NOMO-1 (cell line): ENCODE measurements around the gene ARHGEF4.
"Not testable (repeated sequence)": the region's sequence is repeated elsewhere in the genome, so short reads cannot be mapped to it uniquely, and the experiment has no call there.

Experiments used
- DNase-seq, 2 experiments: peaks; one replicate each; lab custom pipeline; 2025; ENCODE audit not compliant: unreplicated experiment in 2 of 2; lab: John Stamatoyannopoulos, UW

Gene ARHGEF4

DNA sequence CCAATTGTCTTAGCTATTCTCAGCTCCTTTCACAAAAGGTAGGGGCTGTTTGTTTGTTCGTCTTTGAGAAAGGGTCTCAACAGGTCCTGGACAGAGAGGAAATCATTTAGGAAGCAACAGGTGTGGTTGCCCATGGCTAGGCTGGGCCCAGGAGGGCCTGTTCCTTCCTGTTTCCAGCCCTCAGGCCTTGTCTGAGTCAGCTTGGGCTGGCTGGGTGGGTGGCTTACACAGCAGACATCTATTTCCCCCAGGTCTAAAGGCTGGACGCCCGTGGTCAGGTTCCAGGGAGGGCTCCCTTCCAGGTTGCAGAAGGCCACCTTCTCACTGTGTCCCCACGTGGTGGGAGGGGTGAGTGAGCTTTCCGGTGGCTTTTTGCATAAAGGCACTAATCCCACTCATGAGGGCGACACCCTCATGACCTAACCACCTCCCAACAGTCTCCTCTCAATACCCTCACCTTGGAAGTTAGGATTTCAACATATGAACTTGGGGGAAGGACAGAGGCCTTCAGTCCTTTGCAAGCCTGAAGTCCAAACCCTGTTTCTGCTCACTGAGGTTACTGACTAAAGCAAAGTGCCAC lies 45.5 kb downstream of the ARHGEF4 start:
- no peak for DNase-seq

DNA sequence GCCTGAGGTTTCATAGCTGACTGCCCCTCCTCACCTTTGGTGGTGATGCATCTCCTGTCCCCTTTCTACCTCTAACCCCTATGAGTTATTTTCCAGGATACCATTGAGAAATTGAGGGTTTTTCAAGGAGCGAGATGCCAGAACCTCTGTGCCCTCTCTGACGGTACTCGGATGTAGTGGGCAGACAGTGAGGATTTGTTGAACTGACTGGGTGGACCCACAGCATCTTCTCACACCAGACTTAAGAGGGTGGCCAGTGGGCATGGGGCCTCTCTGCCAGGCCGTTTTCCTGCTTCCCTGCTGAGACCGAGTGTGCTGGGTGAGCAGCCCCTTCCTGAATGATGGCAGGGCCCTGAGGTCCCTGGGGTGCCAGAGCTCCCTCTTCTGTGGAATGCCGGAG lies 46.3 kb downstream of the ARHGEF4 start:
- DNase-seq: no peak

DNA sequence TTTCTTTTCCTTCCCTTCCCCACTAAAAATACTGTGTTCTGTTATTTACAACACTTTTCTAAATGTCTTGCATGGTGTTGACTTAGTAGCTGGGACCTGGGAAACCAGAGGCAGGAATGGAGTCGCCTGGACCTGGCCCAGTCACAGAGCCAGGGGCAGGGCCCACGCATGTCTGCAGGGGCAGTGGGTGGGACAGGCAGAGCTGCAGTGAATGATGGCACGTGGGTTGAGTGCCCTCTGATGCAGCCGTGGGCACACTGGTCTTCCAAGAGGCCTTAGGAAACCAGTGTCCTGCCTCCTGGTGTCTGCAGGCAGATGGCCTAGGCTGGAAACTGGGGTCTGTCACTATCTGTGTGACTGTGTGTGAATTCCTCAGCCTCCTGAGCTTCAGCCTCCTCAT lies 46.8 kb downstream of the ARHGEF4 start:
- DNase-seq: no peak

DNA sequence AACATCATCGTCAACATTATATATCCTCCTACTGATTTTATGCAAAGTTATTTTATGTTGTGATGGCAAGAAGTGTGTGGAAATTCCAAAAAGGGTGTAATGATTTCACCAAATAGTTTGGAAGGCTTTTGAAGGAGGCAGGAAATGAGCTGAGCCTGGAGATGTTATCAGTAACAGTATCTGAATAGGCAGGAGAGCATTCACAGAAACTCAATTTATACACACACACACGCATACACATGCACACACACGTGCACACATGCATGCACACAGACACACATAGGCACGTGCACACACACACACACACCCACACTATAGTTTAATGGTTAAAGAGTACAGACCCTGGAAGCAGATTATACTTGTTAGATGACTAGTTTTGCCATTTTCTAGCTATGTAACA lies 47.3 kb downstream of the ARHGEF4 start:
- DNase-seq: no peak

DNA sequence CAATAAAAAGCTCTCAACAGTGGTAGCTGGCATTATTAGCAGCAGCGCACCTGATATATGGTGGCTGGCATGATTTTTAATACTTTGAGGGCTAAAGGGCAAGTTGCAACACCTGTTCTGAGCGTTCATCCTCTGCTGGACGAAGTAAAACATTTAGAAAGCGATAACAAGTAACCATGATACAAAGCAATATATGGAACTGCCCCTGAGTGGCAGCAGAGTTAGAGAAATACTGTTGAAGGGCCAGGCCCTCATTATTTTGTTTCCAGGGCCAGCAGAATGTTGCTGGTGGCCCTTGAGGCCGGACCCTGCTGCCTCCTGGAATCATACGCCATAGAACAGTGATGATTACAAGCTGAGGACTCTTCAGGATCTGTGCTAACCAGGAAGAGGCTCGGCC lies 47.8 kb downstream of the ARHGEF4 start:
- no peak for DNase-seq

DNA sequence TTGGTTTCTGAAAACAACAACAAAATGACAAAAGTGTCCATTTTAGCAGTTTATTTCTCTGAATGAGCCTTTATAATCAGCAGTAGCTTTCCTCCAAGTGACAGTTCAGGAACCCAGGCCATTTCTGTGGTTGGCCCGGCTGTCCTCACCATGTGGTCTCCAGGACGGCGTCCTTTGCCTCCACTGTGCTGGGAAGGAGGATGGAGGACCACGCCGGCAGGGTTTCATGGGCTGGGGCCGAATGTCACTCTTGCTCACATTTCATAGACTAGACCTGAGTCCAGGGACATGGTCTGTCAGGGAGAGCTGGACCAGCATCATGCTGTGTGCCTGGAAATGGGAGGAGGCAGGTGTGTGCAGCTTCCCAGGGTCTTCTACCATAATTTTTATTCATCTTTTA lies 50.9 kb downstream of the ARHGEF4 start:
- no peak for DNase-seq

DNA sequence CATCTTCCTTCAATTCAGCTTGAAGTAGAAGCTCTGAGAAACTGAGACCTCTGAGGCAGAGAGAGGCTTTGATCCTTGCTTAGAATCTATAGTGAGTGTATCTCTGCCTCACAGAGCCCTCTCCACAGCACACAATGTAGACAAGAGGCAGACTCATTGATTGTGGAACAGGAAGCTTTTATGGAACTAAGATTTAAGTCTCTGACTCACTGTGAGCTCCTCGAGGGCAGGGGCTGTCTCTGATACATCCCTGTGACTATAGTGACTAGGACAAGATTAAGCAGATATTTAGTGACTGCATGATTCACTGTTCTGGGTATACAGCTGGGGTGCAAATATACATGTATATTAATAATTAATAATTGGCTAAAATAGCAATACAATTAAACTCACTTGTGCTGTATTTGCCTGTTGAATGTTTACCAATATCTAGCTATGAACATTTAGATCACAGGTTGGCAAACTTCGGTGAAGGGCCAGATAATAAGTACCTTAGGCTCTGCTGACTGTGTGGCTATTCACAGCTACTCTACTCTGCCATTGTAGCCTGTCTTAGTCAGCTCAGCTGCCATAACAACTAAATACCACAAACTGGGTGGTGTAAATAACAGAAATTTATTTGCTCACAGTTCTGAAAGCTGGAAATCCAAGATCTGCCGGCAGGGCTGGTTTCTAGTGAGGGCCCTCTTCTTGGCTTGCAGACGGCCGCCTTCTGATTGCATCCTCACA lies 54.4 kb downstream of the ARHGEF4 start:
- DNase-seq: no peak

DNA sequence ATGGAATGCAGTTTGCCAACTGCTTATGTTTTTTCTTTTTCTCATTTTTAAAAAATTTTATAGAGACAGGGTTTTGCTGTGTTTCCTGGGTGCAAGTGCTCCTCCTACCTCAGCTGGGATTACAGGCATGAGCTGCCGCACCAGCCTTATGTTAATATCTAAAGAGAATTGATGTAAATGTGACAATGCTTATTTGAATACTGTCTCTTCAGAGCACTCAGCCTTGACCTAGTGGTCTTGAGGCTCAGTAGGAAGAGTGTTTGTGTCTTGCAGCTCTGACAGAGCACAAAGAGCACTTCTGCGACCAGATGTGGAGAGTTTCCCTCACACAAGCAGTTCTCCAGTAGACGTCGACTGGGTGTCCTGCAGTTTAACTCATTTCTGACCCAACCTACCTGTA lies 55.3 kb downstream of the ARHGEF4 start:
- no peak for DNase-seq

DNA sequence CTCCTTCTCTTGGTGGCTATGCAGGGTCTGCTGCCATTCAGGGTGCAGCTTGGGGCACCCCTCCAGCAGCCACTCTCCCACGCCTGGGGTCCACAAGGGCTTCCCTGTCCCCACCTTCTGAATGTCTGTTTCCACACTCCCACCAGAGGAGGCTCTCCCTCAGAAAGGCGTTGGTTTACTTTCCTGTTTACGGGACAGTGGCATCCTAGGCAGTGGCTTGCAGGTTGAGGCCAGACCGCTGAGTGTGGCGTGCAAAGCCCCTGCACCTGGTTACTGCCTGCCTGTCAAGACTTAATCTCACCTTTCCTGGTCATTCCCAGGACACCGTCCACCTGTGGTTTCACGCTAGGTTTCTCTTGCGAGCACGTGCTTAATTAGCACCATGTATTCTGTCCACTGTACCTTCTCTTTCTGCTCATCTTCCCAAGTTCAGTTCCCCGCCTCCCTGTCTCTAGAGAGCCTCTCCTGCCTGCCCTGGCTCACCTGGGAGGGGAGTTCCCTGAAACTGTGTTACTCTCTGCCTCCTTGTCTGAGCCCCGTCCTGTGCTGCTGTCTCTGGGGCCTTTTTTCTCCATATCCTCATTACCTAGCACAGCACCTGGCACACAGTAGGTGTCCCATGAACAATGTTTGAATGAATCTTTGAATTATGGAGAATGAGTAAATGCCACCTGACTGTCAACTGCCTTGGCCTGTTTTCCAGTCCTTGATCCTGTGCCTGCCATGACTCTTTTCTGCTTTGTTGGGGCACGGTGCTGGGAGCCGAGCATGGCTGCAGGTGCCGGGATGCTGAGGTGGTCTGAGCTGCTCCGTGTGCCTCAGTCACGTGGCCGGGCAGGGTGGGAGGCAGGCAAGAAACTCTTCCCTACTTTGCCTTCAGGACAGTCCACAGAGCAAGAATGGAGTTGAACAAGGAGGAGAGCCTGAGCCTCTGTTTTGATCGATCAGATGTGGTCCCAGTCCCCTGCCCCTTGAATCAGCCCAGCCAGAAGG lies 56.4 kb downstream of the ARHGEF4 start:
- DNase-seq: no peak

DNA sequence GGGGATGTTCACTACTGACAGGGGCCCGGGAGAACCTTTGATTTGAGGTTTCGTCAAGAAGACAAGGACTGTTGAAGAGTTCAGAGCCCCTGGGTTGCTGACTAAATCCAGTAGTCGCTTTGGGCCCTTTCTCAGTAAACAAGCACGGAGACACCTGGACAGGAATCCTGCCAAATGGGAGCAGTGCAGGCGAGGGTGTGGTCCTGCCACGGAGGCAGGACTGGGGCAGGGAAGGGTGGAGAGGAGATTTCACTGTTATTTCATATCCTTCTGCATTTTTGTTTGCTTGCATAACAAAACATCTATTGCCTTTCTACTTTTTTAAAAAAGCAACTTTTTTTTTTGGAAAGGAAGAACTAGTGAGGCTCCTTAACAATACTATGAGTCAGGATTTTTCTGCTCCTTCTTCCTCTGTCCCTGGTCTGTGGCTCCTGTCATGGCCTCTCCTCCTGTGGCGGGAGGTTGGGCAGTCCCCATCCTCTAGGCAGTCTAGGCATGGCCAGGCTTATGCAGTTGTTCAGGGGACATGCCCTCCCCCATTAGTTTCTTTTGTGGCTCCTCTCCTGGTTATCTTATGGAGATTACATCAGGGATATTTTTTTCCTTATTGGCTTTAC lies 57.7 kb downstream of the ARHGEF4 start:
- no peak for DNase-seq

DNA sequence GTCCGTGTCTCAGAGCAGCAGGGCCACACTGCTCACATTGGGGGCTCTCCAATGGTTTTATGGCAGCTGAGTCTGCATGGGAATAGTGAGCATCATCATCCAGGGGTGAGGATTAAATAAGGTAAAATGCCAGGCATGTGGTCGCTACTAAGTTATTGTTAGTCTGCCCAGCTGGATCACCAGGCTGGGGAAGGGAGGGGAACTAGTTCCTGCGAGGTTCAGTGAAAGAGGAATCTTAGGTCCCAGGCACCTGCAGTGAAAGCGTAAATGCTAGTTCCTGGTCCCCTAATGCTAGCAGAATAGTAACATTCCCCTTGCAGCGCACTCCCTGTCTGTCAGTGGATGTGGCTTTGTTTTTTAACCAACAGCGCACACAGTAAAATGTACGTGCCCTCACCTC lies 60.1 kb downstream of the ARHGEF4 start:
- DNase-seq: no peak

DNA sequence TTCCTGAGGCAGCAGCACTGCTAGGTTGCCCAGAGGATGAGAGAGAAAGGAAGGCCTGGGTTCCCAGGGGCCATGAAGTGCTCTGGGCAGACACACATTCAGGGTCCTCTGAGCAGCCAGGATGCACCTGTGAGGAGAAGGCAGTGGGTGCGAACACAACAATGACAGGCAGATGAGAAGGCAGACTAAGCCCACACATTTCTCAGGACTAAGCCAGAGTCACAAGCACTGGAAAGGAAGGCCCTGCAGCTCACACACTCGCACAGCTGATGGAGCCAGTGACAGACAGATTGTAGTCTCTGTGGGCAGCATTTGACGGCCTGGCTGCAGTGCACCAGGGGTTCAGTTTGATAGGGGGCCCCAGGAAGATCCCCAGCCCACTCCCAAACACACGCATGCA lies 61.8 kb downstream of the ARHGEF4 start:
- DNase-seq: no peak

DNA sequence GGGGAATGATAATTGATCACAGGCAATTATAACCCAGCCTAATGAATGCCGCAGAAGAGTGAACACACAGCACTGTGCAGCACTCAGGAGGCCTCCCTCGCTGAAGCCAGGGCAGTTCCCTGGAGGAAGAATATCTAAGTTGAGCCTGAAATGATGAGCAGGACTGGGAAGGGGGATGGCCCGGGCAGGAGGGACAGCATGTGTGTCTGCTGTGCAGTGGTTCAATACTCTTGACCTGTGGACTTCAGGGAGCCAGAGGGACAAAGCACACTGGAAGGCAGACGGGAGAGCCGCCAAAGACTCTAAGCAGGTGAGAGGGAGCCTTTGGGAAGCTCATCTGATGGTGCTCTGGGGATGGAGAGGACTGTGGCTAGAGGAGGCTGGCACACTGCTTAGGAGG lies 62.6 kb downstream of the ARHGEF4 start:
- DNase-seq: no peak

DNA sequence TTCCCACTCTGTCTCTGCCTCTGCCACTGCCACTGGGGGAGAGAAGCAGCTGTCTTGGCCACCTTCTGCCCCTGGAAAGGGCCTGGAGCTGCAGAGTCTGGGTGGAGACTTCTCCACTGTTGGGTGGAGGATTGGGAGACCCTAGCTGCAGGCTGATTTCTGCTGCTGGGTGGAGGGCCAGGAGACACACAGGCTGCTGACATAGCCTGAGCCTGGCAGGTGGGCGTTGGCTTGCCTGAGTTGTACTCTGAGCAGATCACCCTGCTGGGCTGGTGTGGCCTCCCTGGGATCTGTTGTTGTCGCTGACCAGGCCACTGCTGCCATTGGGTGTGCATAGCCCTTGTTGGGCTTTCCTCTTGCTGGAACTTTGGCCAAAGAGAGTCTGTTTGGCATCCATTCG lies 64.3 kb downstream of the ARHGEF4 start:
- DNase-seq: no peak

DNA sequence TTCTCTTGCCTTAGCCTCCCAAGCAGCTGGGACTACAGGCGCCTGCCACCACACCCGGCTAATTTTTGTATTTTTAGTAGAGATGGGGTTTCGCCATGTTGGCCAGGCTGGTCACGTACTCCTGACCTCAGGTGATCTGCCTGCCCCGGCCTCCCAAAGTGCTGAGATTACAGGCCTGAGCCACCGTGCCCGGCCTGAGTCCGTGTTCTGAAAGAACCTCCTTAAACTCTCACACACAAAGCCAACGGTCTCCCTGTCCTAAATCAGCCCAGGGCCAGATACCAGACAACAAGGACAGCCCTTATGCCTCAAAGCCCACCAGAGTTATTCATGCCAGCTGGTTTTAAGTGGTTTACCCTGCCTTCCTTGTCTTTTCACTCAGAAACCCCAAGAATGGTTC lies 64.9 kb downstream of the ARHGEF4 start:
- DNase-seq: not testable (repeated sequence)

DNA sequence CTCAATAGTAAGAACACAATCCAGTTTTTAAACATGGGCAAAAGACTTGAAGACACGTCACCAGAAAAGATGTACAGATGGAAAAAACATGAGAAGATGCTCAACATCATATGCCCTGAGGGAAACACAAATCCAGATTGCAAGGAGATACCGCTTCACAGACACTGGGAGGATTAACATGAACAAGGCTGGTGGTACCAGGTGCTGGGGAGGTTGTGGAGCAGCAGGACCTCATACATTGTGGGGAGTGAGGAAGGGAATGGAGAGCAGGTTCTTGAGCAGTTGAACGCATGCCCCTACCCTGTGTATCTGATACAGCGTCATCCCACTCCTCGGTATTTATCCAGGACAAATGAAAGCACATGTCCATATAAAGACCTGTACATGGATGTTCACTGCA lies 72.1 kb downstream of the ARHGEF4 start:
- no peak for DNase-seq

DNA sequence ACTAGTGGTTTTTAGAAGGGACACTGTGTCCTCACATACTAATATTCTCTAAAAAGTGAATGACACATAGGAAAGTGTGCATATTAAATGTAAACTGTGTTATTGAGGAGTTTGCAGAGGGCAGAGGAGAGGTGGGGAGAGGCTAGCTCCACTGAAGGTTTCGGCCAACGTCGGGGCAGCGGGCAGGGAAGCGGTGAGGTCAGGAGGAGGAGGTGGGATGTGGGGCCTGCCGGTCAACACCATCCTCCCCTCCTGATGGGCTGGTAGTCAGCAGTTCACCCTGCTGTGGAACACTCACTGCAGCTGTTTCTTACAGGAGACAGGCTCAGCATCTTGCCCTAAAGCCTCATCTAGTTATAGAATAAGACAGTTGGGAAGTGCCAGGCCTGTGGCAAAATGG lies 74.2 kb downstream of the ARHGEF4 start:
- no peak for DNase-seq

DNA sequence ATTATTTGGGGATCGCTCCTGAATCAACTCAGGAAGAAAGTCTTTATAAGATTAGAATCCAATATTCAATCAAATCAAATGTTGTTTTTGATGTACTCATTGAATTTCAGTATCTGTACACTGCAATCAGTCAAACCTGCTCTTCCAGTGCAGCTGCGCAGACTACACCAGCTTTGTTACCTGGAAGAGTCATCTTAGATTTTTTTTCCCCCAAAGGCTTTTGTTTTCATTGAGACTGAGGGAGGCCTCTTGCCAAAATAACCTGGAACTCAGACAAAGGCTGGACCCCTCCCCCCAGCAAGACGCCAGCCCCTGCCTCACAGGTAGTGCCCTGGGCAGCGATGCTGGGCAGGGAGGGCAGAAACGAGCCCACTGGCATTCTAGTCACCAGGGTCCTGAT lies 74.8 kb downstream of the ARHGEF4 start:
- DNase-seq: no peak

DNA sequence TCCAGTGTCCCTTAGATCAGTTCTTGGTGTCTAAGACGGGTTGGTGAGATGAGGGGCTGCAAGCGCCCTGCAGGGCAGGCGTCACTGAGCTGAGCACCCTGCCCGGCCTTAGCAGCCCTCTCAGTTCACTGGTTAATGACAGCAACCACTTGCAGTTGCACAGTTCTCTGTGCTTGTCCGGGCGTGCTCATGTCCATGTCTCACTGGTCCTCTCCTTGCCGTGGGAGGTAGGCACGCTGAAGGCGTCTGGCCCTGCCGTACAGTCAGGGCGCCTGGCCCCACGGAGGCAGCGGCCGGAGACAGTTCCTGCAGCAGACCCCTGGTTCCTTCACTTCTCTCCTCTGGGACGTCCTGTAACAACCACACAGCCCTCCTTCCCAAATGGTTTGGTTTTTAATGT lies 75.3 kb downstream of the ARHGEF4 start:
- no peak for DNase-seq

DNA sequence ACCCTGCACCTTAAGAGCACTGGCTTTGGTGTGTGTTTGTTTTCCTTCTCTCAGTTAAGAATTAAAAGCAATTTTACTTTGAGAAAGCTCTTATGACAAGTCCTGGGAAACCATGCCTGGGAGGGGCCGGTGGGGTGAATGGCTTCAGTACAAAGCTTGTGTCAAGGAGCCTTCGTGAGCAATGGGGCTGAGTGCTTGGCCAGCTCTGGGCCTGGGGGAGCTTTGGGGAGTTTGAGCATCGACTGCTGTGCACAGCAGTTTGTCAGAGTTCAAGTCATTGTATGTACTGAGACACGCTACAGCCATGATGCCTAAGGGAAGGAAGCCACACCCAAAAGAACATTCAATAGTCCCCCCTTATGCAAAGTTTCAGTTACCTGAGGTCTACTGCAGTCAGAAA lies 75.8 kb downstream of the ARHGEF4 start:
- no peak for DNase-seq

DNA sequence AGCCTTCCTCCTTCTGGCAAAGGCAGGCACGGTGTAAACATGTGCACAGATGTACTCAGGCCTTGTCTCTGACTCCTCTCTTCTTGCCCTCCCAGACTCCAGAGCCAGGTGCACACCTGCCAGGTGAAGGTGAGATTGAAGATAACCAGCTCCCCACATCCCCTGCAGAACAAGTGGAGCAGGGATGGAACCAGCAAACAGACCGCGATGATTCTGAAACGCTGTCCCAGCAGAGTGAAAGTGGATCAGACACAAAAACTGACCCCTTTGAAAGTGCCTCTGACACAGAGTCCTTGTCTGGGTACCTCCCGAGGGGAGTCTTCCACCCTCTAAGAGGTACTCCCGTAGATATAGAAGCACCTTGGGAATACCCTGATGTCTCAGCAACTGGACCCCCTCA lies 77.2 kb downstream of the ARHGEF4 start:
- DNase-seq: no peak
